ENCODE measurements around the gene C2CD5.

Gene C2CD5

GRCh38 chr12:22415342-22416309 is 128.7 kb downstream of the C2CD5 start:
- DNase-seq (ENCODE audit: low read depth) = peak; percentile 20

DNA sequence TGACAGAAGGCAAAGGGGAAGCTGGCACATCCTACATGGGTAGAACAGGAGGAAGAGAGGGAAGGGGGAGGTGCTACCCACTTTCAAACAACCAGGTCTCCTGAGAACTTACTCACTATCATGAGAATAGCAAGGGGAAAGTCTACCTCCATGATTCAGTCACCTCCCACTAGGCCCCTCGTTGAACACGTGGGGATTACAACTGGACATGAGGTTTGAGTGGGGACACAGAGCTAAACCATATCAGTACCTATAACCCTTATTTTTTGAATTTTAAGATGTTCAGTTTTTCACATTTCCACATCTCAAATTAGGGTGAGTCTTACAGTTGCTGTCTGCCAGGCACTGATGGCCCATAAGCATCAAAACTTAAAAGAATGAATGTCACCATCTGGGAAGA is 129.6 kb downstream of the C2CD5 start:
- no peak for DNase-seq (ENCODE audit: low read depth)

DNA sequence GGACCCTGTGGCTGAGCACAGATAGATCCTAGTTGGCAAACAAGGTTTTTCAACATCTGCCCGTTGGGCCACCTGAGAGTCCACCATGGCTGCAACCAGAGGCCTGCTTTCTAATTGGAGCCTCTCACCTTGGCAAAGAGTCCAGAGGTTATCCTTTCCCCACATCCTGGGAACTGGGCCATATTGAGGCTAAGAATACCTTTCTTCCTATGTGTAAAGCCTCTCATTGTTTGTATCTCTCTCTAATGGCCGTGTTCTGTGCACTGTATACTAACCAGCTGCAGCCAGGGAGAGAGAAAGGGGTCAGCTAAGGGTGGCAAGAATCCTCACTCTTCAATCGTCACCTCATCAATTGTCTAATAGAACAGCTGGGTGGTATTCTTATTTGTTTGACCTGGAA is 130.8 kb downstream of the C2CD5 start:
- no peak for DNase-seq (ENCODE audit: low read depth)

DNA sequence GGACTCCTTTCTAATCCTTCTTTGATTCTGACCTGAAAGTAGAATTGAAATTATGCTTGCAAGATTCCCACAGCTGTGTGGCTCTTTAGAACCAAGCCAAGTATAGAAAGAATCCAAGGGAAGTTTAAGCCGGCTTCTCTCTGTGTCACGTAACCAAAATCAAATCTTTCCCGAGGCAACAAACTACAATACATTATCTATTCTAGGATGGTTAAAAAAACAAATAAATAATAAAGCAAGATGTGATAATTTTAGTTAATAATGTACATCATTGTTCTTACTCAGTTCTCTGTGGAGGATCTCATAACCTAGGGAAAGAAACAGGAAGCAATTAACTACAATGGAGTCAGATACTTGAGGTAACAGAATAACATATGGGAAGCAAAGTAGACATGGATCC is 131.8 kb downstream of the C2CD5 start:
- no peak for DNase-seq (ENCODE audit: low read depth)

DNA sequence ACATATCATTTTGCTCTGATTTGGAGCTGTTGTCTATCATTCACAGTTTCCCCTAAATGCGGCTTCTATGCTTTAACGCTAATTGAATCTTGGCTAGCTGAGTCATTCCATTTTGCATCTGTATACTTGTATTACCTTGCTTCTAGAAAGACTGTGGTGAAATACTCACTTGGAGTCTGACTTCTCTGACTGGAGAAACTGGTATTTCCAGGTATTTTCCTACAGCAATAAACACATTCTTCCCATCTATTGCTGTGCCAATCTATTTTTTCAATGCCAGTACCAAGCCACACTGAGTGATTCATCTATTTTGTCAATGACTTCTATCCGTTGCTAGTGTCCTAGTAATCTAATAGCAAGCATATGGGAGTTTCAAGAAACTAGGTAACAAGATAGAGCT is 133.9 kb downstream of the C2CD5 start:
- no peak for DNase-seq (ENCODE audit: low read depth)

DNA sequence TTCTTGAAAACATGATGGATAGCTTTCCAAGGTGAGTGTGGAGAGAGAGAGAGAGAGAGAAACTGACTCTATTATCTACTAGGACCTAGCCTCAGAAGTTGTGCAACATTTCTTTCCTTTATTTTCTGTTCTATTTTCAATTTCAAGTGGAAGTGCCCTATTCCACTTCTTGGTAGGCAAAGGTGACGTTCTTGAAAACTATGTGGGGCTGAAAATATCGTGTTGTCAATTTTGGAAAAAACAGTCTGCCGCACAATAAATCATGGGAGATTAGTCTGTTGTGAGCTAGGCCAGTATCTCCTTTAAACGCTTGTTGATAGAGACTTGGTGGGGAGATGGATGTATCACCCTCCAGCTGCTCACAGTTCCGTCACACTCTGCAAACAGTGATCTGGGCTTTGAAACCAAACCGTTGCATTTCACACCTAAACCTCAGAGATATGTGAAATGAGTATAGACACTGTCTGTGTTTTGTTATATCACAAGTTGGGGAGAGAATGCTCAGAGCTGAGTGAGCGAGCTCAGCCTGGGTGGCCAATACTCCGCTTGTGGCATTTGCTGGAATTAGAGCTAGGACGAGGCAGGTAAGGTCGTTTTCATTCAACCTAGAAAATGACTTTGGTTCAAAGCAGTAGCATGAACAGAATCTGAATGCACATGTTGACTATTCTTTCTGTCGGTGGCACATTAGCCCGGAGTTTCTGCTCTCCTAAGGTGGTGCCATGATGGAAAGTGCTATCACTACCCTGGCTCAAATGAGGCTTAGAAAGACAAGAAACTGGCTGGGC is 134.8 kb downstream of the C2CD5 start:
- DNase-seq (ENCODE audit: low read depth) = no peak

DNA sequence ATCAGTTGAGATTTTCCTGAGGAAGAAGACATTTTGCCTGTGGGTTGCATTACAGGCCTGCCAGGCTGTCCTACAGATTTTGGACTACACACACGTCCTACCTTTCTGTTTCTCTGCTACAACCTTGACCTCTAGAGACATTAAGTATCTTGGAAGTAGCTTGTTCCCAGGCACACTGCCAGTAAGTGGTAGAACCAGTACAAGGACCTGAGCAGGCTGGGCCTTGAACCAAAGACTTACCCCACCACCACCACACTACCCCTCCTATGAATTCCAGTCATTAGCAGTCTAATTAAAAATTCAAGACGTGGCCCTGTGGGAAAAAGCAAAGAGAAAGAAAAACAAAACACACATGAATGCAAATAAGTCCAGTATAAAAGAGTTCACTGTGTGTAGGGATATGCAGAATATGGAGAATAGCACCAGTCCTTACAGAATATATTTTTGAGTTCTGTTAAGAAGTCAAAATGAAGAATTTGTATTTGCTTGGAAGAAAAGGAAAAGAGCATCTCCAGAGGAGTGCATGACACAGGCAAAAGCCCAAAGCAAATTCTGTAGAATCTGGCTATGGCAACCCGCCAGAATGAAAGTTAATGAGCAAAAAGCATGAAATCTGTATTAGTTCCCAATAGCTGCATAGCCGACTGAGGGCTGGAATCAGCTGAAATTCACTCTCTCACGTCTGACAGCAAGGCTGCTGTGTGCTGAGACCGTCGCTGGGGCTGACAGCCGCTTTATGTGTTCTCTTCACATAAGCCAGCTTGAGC is 135.5 kb downstream of the C2CD5 start:
- DNase-seq (ENCODE audit: low read depth) = no peak

GRCh38 chr12:22407397-22407796 is 136.9 kb downstream of the C2CD5 start:
- DNase-seq (ENCODE audit: low read depth) = no peak

- DNase-seq (ENCODE audit: low read depth) = no peak
Observed at GRCh38 chr12:22406627-22407026, 137.7 kb downstream of the C2CD5 start.

DNA sequence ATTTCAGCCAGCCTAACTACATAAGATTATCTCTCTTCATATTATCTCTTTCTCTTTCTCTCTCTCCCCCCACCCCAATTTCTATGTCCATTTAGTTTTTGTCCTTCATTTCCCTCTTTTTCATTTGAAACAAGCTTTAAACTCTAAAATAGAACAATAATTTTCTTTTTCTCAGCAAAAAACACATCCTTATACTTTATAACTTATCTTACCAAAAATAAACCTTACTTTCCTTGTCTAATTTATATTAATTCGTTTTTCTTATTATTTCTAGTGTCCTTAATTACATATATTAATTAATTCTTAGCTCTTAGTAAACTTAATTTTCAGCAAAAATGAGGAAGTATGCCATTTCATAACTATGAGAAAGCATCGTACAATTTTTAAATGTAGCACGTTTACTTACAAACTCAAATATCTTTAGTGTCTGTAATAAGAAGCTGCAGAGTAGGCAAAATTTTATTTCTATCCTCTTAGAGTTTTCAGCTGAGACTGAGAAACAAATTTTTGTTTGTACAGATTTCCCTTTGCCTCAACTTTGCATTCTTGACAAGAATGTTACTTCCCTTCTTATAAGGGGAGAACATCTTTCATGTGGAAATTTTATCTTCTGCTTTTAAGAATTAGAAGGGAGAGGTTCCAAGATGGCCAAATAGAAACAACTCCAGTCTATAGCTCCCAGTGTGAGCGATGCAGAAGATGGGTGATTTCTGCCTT is 144.7 kb downstream of the C2CD5 start:
- no peak for DNase-seq (ENCODE audit: low read depth)
